Ishikawa (cell line): Measurements from ENCODE around the gene FANCE.
A peak's percentile ranks its signal among the peaks of the same experiment; 100 is the strongest.

Experiments
- RAD21 ChIP-seq: IDR thresholded peaks from 2 replicates; pipeline ENCODE4 v1.6.1; 2012; ENCODE audit warnings: low read depth
- YY1 ChIP-seq: IDR thresholded peaks from 2 replicates; pipeline ENCODE4 v1.6.1; 2012; ENCODE audit warnings: low read depth

DNA sequence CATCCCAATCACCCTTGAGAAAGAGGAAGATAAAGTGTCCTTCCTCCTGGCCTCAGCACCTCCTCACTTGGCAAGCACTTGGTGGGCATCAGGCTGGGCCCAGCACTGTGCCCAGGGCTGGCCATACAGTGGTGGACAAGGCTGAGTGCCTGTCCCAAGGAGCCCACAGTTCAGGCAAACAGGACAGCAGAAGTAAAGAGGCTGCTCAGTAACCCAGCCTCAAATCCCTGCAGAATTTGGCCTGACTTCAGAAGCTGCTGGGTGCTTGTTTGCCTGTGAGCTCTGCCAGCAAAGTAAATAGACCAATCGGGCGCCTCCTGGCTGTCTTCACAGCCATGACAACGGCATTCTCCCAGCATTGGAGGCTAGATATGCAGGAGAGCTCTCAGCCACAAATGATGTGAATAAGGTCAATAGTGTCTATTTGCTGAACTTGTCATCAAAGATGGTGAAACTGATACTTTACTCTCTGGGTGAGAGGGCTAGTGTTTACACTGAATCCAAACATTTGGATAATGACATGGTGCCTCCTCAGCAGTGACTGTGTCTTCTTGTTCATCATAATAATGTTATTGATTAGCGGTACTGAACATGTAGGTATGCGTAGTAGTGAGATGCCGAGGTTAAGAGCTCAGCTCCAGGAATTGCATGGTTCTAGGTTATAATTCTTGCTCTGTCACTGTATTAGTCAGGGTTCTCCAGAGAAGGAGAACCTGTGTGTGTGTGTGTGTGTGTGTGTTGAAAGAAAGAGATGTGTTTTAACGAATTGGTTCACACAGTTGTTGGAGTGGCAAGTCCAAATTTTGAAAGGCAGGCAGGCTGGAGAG lies 36.9 kb upstream of the FANCE start:
- TF ChIP-seq RAD21, result peak; percentile 77
- TF ChIP-seq YY1, result no peak
